ENCODE results near the gene CEP192.

The CEP192 gene

DNA sequence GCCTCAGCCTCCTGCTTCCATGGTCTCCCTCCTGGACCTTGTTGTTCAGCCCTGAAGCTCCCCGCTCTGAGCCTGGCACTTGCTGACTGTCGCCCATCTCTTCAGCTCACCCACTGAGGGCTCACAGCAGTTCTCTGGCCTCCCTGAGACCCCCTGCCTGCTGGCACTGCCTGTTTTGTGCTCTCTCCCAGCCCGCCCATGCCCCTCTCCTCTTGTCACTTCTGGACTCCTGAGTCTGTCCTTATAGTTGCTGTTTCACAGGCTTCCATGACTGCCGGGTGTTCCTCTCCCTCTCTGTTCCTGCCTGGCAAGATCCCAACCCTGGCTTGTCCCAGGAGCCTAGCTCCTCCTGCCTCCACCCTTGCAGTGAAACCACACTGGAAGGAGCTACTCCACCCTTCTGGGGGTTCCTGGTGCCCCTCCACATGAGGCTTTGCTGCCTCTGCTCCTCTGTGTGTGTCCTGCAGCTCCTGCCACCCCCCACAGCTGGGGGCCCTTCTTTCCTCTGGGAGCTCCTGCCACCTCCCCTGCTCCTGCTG lies 110.6 kb downstream of the CEP192 start:
- no peak for DNase-seq

DNA sequence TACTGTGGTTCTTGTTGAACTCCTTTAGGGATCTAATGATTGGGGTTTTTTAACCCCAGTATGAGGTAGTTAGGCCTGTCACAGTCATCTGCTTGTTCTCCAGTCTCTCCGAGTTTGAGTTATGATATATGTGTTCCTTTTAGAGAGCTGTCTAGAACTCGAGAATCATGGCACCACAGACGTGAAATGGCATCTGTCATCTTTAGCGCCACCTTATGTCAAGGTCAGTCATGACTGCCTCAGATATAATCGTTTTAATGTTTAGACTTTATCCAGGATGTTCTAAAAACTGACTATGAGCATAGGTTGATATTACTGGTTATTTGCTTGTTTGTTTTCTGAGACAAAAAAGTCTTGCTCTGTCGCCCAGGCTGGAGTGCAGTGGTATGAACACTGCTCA lies 112.2 kb downstream of the CEP192 start:
- no peak for DNase-seq

- DNase-seq, result no peak
Observed at GRCh38 chr18:13105059-13105458, 113.9 kb downstream of the CEP192 start.

DNA sequence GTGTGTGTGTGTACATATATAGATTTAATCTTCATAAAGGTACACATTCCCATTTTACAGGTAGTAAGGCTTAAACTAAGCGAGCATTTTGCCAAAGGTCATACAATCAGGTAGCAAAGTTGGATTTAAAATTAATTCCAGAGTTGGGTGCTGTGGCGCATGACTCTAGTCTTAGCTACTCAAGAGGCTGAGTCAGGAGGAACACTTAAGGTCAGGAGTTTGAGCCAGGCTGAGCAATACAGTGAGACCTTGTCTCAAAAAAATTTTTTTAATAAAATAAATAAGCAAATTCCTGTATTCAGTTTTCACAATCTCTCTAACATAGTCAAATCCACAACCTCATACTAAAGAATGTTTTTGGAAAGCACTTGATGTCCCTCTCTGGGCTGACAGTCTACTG lies 115.9 kb downstream of the CEP192 start:
- no peak for DNase-seq

- DNase-seq, result no peak
Observed at GRCh38 chr18:13108330-13108729, 117.2 kb downstream of the CEP192 start.

DNA sequence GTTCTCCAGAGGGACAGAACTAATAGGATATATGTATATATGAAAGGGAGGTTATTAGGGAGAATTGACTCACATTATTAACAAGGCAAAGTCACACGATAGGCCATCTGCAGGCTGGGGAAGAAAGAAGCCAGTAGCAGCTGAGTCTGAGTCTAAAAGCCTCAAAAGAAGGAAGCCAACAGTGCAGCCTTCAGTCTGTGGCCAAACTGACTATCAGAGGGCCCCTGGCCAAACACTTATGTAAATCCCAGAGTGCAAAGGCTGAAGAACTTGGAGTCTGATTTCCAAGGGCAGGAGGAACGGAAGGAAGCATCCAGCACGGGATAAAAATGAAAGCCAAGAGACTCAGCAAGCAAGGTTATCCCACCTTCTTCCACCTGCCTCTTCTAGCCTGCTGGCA lies 119.4 kb downstream of the CEP192 start:
- no peak for DNase-seq

- peak; percentile 61 to 75 for DNase-seq
Observed at GRCh38 chr18:13112982-13113381, 121.8 kb downstream of the CEP192 start.

DNA sequence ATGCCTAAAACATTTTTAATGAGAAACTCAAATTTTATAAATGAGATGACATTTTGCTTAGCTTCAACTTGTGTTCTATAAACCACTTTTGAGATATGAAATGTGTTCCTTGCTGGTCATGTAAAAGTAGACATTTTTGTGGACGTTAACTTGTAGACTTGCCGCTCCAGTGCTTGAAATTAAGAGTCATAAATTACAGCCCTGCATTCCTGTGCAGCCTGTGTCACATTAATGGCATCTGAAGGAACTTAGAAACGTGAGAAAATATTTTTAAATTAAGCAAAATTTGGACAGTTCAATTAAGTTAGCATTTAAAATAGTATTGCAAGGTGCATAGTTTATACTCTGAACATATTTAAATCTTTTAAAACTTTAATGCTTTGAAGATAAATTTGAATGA lies 129.1 kb downstream of the CEP192 start:
- DNase-seq, result no peak

GRCh38 chr18:13120983-13121441 lies 129.8 kb downstream of the CEP192 start:
- no peak for DNase-seq

- no peak for DNase-seq
Observed at GRCh38 chr18:13124411-13124810, 133.2 kb downstream of the CEP192 start.

GRCh38 chr18:13125191-13125590 lies 134.0 kb downstream of the CEP192 start:
- no peak for DNase-seq

GRCh38 chr18:13126966-13127598 lies 135.9 kb downstream of the CEP192 start:
- no peak for DNase-seq

- no peak for DNase-seq
Observed at GRCh38 chr18:13131283-13131682, 140.1 kb downstream of the CEP192 start.

DNA sequence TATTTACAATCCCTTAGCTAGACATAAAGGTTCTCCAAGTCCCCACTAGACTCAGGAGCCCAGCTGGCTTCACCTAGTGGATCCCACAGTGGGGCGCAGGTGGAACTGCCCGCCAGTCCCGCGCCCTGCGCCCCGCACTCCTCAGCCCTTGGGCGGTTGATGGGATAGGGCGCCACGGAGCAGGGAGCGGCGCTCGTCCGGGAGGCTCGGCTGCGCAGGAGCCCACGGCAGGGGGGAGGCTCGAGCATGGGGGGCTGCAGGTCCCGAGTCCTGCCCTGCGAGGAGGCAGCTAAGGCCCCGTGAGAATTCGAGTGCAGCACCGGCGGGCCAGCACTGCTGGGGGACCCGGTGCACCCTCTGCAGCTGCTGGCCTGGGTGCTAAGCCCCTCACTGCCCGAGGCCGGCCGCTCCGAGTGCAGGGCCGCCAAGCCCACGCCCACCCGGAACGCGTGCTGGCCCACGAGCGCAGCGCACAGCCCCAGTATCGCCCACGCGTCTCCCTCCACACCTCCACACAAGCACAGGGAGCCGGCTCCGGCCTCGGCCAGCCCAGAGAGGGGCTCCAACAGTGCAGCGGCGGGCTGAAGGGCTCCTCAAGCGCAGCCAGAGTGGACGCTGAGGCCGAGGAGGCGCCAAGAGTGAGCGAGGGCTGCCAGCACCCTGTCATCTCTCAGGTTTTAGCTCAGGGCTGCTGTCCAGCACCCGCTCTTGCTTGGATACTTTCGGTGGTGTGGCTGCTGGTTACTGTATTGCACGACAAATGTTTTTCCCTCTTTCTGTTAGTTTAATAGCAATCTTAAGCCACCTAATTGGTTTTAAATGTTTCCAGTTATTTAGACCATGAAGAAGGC lies 143.6 kb downstream of the CEP192 start:
- DNase-seq, result no peak

- DNase-seq, result no peak
Observed at GRCh38 chr18:13136056-13136903, 145.1 kb downstream of the CEP192 start.

DNA sequence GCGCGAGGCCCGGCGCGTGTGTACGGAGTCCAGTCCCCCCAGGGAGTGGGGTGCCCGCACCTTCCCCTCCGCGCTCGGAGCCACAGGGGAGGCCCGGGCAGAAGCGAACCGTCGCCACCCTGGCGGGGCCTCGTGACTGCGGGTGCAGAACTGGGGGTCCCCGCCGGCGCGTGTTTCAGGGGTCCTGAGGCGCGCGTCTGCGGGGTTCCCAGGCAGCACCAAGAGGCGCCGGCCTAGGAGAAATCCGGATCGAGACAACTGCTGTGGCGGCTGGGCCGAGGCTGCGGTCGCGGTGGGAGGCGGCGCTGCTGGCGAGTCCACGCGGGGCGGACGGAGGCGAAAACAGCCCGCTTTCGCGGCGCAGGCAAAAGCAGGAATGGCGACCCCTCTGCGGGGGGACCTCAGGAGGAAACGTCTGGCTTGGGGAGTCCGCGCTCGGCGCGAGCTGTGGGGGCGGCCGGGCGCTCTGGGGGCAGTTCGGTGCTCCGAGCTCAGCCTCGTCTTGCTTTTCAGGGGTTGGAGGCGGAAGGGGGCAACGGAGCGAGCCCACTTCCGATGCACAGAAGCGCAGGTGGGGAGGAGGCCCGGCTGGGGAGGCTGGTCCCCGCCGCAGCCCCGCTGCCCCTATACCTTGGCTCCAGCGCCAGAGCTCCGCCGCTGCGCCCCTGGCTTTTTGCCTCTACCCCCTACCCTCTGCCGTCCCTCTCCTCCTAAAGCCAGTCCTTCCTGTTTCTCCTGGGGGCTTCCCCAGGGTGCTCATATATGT lies 145.9 kb downstream of the CEP192 start:
- no peak for DNase-seq

DNA sequence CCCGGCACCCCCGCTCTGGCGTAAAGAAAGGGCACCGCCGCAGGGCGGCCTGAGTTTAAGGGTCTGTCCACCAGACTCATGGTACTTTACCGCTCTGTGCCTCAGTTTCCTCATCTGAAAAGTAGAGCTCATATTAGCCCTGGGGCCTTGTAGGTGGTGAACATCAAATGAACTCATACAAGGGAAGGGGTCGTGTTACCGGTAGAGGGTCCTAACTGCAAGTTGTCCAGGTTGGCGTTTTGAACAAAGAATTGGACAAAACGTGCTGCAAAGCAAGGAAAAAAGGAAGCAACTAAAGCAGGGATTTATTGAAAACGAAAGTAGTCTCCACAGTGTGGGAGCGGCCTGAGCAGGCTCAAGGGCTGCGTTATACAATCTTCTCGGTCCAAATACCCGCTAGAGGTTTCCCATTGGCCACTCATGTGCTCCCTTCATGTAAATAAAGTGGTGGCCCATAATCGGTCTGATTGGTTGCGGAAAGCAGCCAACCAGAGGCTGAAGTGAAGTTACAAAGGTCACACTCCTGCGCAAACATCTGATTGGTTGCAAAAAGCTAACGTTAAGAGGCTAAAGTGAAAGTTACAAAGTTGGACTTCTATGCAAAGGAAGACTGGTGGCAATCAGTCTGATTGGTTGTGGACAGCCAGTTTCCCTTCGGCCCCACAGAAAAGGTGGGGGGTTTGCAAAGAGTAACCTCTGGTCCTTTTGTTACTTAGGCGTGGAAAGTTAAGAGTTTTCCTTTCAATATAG lies 146.7 kb downstream of the CEP192 start:
- no peak for DNase-seq

DNA sequence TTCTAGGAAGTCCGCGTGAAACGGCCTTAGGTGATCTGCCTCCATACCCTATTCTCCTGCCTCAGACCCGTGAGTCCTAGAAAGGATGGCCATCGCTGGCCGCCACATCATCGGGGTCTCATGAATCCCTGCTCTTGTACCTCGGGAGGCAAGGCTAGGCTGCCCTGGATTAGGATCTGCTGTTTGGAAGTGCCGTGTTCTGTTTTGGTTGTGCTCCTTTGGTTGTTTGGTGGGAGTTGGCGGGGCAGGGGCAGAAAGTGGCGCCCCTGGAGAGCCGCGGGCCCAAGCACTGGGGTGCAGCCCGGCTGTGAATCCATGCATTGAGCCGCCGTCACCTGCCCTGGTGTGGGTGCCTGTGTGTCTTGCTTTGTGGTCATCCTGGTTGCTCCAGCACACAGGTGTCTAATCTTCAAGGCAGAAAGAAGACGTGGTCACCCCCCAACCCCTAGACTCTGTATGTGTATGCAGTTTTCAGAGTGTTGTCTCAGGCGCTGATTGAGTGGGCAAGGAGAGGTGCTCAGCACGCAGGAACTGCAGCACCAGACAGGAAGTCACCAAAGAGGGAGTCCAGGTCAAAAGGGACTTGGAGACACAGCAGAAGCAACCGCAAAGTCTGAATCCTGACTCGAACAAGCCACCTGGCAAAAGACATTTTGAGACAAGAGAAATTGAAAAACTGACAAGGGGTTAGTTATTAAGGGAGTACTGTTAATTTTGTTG lies 147.4 kb downstream of the CEP192 start:
- DNase-seq, result no peak

- DNase-seq, result no peak
Observed at GRCh38 chr18:13139885-13140450, 148.8 kb downstream of the CEP192 start.

- DNase-seq, result no peak
Observed at GRCh38 chr18:13141209-13141608, 150.0 kb downstream of the CEP192 start.
